ENCODE results near the gene ZBTB20.

DNA sequence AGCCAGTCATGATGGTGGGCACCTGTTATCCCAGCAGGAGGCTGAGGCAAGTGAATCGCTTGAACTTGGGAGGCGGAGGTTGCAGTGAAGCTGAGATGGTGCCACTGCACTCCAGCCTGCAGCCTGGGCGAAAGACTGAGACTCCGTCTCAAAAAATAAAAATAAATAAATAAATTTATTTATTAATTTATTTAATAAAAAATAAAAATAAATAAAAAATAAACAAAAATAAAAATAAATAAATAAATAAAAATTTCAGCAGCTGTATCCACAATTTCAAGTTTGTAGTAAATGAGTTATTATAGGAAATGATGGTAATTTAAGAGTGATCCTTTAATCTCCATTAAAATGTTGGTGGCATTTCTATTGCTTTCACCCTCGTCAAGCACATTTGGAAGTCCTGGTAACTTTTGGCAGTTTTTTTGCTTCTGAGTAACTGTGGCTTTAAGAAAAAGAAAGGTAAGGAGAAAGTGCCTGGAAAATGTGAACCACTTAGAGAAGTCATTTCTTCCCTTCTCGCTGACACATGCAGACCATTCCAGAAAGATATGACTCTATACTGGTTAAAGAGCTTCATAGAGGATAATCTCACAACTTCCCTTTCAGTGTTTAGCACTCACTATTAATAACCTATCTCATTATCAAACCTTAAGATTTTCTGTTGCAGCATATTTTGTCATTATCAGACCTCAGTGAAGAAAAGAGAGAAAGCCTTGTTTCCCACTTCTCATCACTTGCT is 556.6 kb downstream of the ZBTB20 start:
- TF ChIP-seq, protein P1, sequence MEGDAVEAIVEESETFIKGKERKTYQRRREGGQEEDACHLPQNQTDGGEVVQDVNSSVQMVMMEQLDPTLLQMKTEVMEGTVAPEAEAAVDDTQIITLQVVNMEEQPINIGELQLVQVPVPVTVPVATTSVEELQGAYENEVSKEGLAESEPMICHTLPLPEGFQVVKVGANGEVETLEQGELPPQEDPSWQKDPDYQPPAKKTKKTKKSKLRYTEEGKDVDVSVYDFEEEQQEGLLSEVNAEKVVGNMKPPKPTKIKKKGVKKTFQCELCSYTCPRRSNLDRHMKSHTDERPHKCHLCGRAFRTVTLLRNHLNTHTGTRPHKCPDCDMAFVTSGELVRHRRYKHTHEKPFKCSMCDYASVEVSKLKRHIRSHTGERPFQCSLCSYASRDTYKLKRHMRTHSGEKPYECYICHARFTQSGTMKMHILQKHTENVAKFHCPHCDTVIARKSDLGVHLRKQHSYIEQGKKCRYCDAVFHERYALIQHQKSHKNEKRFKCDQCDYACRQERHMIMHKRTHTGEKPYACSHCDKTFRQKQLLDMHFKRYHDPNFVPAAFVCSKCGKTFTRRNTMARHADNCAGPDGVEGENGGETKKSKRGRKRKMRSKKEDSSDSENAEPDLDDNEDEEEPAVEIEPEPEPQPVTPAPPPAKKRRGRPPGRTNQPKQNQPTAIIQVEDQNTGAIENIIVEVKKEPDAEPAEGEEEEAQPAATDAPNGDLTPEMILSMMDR (IDR thresholded peaks at IDR 0.05), result no peak
- TF ChIP-seq POLR2A (IDR thresholded peaks at IDR 0.05), result no peak
